HG02840 (cell line): ENCODE data around the gene AK9.

Source experiments
- ATAC-seq: cut with Tn5 transposase; IDR thresholded peaks from one replicate; pipeline ENCODE4 v1.9.1; 2021; ENCODE audit warnings: mild to moderate bottlenecking, moderate library complexity, moderate number of reproducible peaks; ENCODE audit not compliant: unreplicated experiment, low FRiP score

The AK9 gene

GRCh38 chr6:109448615-109449014, 242.4 kb downstream of the AK9 start:
- no peak for ATAC-seq

- ATAC-seq = no peak
These were observed 243.0 kb downstream of the AK9 start for GRCh38 chr6:109447878-109448555.

GRCh38 chr6:109447087-109447486, 243.9 kb downstream of the AK9 start:
- no peak for ATAC-seq

GRCh38 chr6:109446541-109446940, 244.5 kb downstream of the AK9 start:
- ATAC-seq = no peak

GRCh38 chr6:109446072-109446471, 244.9 kb downstream of the AK9 start:
- ATAC-seq = no peak

GRCh38 chr6:109445382-109445781, 245.6 kb downstream of the AK9 start:
- ATAC-seq = no peak

GRCh38 chr6:109443425-109443950, 247.5 kb downstream of the AK9 start:
- no peak for ATAC-seq
